GM23248 (cell line): Measurements from ENCODE around the gene CETP. TPM values are rescaled to one million over a fixed set of nuclear protein-coding genes. Genes with fewer than 3 reads are reported as not detected.
"Not testable (repeated sequence)": the region's sequence is repeated elsewhere in the genome, so short reads cannot be mapped to it uniquely, and the experiment has no call there.

Experiments
- DNase-seq: peaks from one replicate; pipeline ENCODE4 v3.0.0-alpha.2; 2015
- H2AFZ ChIP-seq: fragments of 200-600 bp; sonication (generic); 2 replicates; pipeline ENCODE4 v1.6.1; 2016; ENCODE audit warnings: antibody characterized with exemption
- H3F3A ChIP-seq: fragments of 200-600 bp; sonication (generic); 2 replicates; pipeline ENCODE4 v1.6.1; 2016; ENCODE audit warnings: mild to moderate bottlenecking, antibody characterized with exemption, mixed run types; ENCODE audit not compliant: insufficient read depth
- H3K27ac ChIP-seq: fragments of 200-600 bp; sonication (generic); 2 replicates; pipeline ENCODE4 v1.5.1; 2016; ENCODE audit warnings: mild to moderate bottlenecking
- H3K27me3 ChIP-seq: fragments of 200-600 bp; sonication (generic); replicated peaks from 2 replicates; pipeline ENCODE4 v1.6.1; 2016; ENCODE audit warnings: mild to moderate bottlenecking; ENCODE audit not compliant: insufficient read depth
- H3K36me3 ChIP-seq: fragments of 200-600 bp; sonication (generic); 2 replicates; pipeline ENCODE4 v1.6.1; 2016; ENCODE audit warnings: low read depth, mild to moderate bottlenecking
- H3K4me1 ChIP-seq: fragments of 200-600 bp; sonication (generic); 2 replicates; pipeline ENCODE4 v1.6.1; 2016; ENCODE audit warnings: mild to moderate bottlenecking; ENCODE audit not compliant: insufficient read depth
- H3K4me2 ChIP-seq: fragments of 200-600 bp; sonication (generic); one replicate; pipeline ENCODE4 v1.6.1; 2016; ENCODE audit warnings: mild to moderate bottlenecking; ENCODE audit not compliant: unreplicated experiment
- H3K4me3 ChIP-seq: fragments of 200-600 bp; sonication (generic); 2 replicates; pipeline ENCODE4 v1.5.1; 2016; ENCODE audit warnings: mild to moderate bottlenecking
- H3K79me2 ChIP-seq: fragments of 200-600 bp; sonication (generic); 2 replicates; pipeline ENCODE4 v1.6.1; 2016; ENCODE audit warnings: mild to moderate bottlenecking; ENCODE audit not compliant: insufficient read depth
- H3K9ac ChIP-seq: fragments of 200-600 bp; sonication (generic); 2 replicates; pipeline ENCODE4 v1.6.1; 2016; ENCODE audit warnings: mild to moderate bottlenecking
- H3K9me2 ChIP-seq: fragments of 200-600 bp; sonication (generic); 2 replicates; pipeline ENCODE4 v1.6.1; 2016; ENCODE audit warnings: mixed run types, mild to moderate bottlenecking, moderate library complexity; ENCODE audit not compliant: insufficient read depth
- H3K9me3 ChIP-seq: fragments of 200-600 bp; sonication (generic); one replicate; pipeline ENCODE4 v1.6.1; 2017; ENCODE audit warnings: low read depth
- H4K20me1 ChIP-seq: fragments of 200-600 bp; sonication (generic); 2 replicates; pipeline ENCODE4 v1.6.0; 2016; ENCODE audit not compliant: insufficient read depth
- EZH2 ChIP-seq: fragments of 200-600 bp; sonication (generic); IDR thresholded peaks from 2 replicates; pipeline ENCODE4 v1.6.1; 2018; ENCODE audit warnings: antibody characterized with exemption, mild to moderate bottlenecking; ENCODE audit not compliant: insufficient read depth, poor library complexity, severe bottlenecking
- EZH2phosphoT487 ChIP-seq: fragments of 200-600 bp; sonication (generic); IDR thresholded peaks from 2 replicates; pipeline ENCODE4 v1.6.1; 2018; ENCODE audit warnings: antibody characterized with exemption, moderate library complexity, mild to moderate bottlenecking, low read depth; ENCODE audit not compliant: insufficient read depth
- WGBS, 2 experiments: methylation state at CpG; one replicate each; pipeline ENCODE4 v1.1.6; 2015 to 2017; ENCODE audit warnings: low lambda C conversion rate in 2 of 2, low coverage in 1 of 2; ENCODE audit errors: missing lambda C conversion rate in 2 of 2; 5-methylcytosine and 5-hydroxymethylcytosine counted together
- in situ Hi-C: fragments of 300-500 bp; cut with MboI; formaldehyde crosslinking; loops from 2 replicates; pipeline ENCODE4 v1.15.0; 2020
- polyA plus RNA-seq: library from polyadenylated mRNA; unstranded; fragments of >200 nt; fragmentation: Nextera tagmentation; extraction: Ambion mirVana; gene quantifications from 2 replicates; pipeline ENCODE4 v1.2.1, GENCODE V29; 2016
- total RNA-seq: library from RNA; depleted of rRNA; stranded (reverse); fragments of >200 nt; shearing (Covaris generic); gene quantifications from 2 replicates; pipeline ENCODE4 v1.2.3, GENCODE V29; 2014

Gene CETP
- total and polyA plus RNA-seq, 2 experiments from 2014 or later: not detected

DNA sequence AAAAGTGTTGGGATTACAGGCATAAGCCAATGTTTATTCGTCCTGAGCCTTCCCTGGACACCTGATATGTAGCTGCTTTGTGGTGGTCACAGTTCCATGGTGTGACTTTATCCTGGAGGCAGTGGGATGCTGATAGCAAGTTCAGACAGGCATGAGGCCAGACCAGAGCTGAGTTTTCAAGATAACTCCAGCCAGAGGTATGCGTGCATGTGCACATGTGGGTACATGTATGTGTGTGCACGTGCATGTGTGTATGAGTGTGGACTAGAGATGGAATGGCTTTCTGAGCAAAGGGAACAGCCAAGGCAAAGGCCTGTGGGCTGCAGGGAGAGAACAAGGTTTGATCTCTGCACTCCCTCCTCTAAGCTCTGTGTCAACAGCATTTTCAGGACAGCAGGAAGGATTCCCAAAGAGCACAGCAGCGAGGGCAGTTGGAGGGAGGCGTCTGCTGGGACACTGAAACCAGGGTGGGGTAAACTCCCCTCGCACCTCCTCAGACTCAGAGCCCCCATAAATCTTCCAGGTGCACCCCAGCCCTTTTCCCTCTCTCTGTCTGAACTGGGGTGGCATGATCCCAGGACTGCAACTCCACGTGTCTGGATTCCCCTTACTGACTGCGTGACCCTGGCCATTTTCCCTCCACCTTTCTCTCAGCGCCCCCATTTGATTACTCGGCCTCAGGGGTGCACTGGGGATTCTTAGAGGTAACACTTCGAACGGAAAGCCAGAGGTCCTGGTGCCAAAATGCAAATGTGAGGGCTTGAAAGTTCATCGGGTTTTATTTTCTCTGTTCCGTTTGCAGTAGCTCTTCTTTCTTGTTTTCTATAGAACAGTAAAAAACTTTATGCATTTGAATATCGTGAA lies 42.9 kb downstream of the CETP start:
- H3K27ac ChIP-seq: no peak overlapping the region
- 81 to 82% methylated on average over 15 of the region's 15 CpGs for WGBS, 2 experiments

DNA sequence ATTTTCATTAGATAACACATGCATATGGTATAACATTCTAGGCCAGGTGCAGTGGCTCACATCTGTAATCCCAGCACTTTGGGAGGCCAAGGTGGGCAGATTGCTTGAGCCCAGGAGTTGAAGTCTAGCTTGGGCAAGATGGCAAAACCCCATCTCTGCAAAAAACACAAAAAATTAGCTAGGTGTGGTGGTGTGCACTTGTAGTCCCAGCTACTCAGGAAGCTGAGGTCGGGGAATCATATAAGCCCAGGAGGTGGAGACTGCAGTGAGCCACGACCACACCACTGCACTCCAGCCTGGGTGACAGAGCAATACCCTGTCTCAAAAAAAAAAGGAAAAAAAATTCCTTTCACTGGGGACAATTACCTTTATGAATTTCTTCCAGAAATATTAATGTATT lies 43.8 kb downstream of the CETP start:
- peaks cover 13% of the 10 kb centered on the region for H3K4me1 ChIP-seq
- H2AFZ ChIP-seq, H3F3A ChIP-seq, H3K36me3 ChIP-seq, H3K27ac ChIP-seq, H3K4me3 ChIP-seq, H4K20me1 ChIP-seq, H3K9ac ChIP-seq, H3K27me3 ChIP-seq, H3K9me2 ChIP-seq, H3K9me3 ChIP-seq, H3K4me2 ChIP-seq, in situ Hi-C loops, DNase-seq: not testable (repeated sequence)
- WGBS, 2 experiments: 96 to 97% methylated on average over 2 of the region's 2 CpGs
- peaks cover 68% of the 10 kb centered on the region for H3K79me2 ChIP-seq

More for the DNA sequence above, 42.9 kb downstream of the CETP start:
- no peak overlapping the region for H3K4me3 ChIP-seq
- in situ Hi-C loops: no loop called here
- H3F3A ChIP-seq: no peaks in the 10 kb centered on the region; the same call in 1 of the 2 replicates
- no peak overlapping the region for H3K9ac ChIP-seq
- no peak for DNase-seq
- H3K9me3 ChIP-seq: no peaks in the 10 kb centered on the region
- TF ChIP-seq EZH2 (no peak), EZH2phosphoT487 (no peak)
- no peaks in the 10 kb centered on the region for H3K9me2 ChIP-seq
- peaks cover 22% of the 10 kb centered on the region for H3K4me1 ChIP-seq
- no peak overlapping the region for H2AFZ ChIP-seq
- no peaks in the 10 kb centered on the region for H4K20me1 ChIP-seq
- no peak overlapping the region for H3K4me2 ChIP-seq
- H3K27me3 ChIP-seq: no peaks in the 10 kb centered on the region
- no peaks in the 10 kb centered on the region for H3K36me3 ChIP-seq
- H3K79me2 ChIP-seq: peaks cover 65% of the 10 kb centered on the region

DNA sequence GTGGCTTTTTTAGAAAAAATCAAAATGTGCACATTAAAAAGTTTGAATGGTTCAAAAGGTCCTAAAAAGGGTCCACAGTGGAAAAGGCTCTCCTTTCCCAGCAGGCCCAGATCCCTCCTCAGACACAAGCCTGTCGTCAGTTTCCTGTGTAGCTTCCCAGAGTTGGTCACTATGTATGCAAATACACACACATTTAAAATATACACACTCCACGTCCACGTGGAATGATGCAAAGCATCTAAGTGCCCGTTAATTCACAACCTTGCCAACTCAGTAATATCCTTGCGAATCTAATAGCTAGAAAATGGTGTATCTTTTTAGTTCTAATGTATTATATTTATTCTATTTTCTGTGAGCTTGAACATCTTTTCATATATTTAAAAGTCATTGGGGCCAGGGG lies 45.3 kb downstream of the CETP start:
- TF ChIP-seq EZH2phosphoT487 (no peak), EZH2 (no peak)
- Histone ChIP-seq H3K9me2 (no peaks in the 10 kb centered on the region), H3F3A (peaks cover 4% of the 10 kb centered on the region; the same call in 1 of the 2 replicates), H3K9me3 (no peaks in the 10 kb centered on the region), H3K4me1 (peaks cover 10% of the 10 kb centered on the region; the same call in 1 of the 2 replicates), H3K79me2 (peaks cover 68% of the 10 kb centered on the region), H3K4me3 (no peak overlapping the region), H2AFZ (no peak overlapping the region), H4K20me1 (no peaks in the 10 kb centered on the region), H3K4me2 (no peak overlapping the region), H3K27me3 (no peaks in the 10 kb centered on the region), H3K9ac (no peak overlapping the region), H3K36me3 (no peaks in the 10 kb centered on the region), H3K27ac (no peak overlapping the region)
- in situ Hi-C loops: no loop called here
- DNase-seq: no peak
- WGBS, 2 experiments: 98 to 99% methylated on average over 5 of the region's 5 CpGs

DNA sequence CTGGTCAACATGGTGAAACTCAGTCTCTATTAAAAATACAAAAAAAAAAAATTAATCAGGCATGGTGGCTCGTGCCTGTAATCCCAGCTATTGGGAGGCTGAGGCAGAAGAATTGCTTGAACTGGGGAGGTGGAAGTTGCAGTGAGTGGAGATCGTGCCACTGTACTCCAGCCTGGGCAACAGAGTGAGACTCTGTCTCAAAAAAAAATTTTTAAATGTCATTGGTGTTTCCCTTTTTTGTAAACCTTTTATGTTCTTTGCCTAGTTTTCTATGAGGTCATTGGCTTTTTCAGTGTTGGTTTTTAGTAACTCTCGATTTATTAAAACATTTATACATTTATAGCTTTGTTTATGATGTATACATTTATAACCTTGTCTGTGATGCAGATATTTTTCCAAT lies 45.8 kb downstream of the CETP start:
- in situ Hi-C loops: no loop called here
- Histone ChIP-seq H3F3A (peaks cover 8% of the 10 kb centered on the region; the same call in 1 of the 2 replicates), H3K27ac (no peak overlapping the region), H3K79me2 (peaks cover 67% of the 10 kb centered on the region), H3K4me2 (no peak overlapping the region), H3K36me3 (no peaks in the 10 kb centered on the region), H3K9me2 (no peaks in the 10 kb centered on the region), H3K27me3 (no peaks in the 10 kb centered on the region), H2AFZ (no peak overlapping the region), H3K4me1 (peaks cover 15% of the 10 kb centered on the region), H3K4me3 (no peak overlapping the region), H4K20me1 (no peaks in the 10 kb centered on the region), H3K9me3 (no peaks in the 10 kb centered on the region), H3K9ac (no peak overlapping the region)
- TF ChIP-seq EZH2phosphoT487 (no peak), EZH2 (no peak)
- 75 to 80% methylated on average over 3 of the region's 3 CpGs for WGBS, 2 experiments
- no peak for DNase-seq
